LoVo (cell line): ENCODE measurements around the gene GLCE.

Source experiments
- DNase-seq: peaks from one replicate; pipeline ENCODE4 v3.0.0-alpha.2; 2016; ENCODE audit warnings: low spot score

GLCE gene

DNA sequence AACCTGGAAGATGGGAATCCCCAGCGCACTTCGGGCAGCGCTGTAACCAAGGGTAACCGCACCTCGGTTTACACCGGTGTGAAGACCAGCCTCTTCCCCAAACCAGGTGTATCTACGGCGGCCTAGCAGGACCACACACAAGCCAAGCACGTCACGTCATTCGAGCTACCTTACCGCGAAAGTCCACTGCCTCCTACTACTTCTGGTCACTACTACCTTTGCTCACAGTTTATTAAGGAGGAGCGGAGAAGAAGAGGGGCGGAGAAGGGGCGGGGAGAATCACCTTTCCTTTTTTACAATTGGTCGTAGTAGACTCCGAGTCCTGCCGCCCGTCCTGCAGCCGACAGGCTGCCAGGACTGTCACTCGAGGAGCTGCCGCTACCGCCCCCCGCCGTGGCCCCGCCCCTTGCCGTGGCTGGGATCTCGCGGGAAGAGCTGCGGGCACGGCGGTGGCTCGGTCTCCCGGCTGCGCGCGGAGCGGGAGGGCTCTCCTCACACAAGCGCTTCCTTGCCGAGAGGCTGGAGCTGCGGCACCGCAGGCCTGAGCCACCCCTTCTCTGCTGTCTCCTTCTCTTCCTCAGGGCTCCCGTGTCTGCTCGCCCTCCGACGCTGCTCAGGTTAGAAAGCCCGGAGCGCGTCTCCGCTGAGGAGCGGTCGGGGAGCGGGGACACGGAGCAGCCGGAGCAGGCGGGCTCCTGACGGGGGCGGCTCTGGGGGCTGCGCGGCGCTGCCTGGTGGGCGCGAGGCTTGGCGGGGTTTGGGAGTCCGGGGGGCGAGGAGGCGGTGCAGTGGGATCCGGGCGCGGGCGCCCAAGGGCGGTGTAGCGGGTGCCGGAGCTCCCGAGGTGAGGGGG, at the start of gene GLCE:
Gene GLCE, plus strand, starts transcription at position 495 of the 853 bp plus-strand sequence. CDS start 95,172 bp downstream, outside the sequence.
- DNase-seq, result peak; percentile 99

DNA sequence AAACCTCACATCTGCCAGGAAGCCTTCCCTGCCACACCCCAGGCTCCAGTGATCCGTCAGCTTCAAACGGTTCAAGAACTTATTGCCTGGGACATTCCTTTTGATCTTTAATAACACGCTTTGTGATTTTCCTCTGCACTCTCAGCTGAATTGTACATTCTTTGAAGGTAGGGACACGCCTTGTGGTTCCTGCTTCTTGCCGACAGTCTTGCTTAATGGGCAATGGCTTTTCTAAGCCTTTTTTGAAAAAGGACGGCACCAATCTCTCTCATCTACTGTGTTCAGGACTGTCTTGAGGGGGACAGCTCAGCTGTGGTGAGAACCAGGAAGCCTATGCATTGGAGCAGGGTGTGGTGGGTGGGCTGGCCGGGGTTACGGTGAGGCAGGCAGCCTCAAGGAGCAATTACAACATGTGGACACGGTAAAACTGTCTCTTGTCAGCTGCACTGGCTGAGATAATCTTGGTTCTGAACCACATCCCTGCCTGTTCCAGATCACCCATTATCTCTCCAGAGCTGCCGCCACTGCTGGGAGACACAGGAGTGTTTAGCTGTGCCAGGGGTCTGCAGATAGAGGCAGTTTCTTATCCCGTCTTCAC, 46.0 kb upstream of the GLCE start:
- DNase-seq, result peak; percentile 48

GRCh38 chr15:69115031-69115430, 45.4 kb upstream of the GLCE start:
- no peak for DNase-seq

GRCh38 chr15:69116391-69116790, 44.0 kb upstream of the GLCE start:
- no peak for DNase-seq

GRCh38 chr15:69117431-69117871, 43.0 kb upstream of the GLCE start:
- no peak for DNase-seq

- no peak for DNase-seq
These were observed 42.3 kb upstream of the GLCE start for GRCh38 chr15:69118089-69118488.

- DNase-seq, result no peak
These were observed 41.4 kb upstream of the GLCE start for GRCh38 chr15:69119001-69119400.

DNA sequence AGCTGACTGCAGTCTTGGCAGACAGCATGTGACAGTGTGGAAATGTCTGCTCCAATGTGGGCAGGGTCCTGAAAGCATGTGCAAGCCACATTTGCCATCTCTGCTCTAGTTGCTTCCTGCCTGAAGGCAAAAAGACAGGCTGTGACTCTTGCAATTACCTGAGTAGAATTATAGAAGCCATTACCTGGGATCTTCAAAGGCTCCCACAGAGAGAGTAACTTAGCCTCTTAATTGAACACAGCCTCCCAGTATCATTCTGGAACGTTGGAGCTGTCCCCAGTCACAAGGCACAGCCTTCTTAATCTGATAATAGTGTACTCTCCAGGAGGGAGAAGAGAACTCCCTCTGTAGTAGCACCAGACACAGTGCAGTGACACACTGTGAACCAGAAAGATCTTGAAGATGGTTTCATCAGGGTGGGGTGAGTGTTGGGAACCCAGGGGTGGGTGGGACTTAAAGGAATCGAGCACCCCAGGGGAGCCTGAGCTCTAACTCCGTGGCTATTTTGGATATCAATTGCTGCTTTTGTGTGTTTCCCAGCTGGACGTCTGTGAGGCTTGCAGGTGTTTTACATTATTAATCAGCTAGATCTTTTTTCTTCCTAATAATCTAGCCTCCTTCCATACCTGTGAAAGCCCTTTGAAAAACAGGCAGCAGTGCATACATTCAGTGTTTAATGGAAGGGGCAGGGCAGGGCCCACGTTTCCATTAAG, 40.6 kb upstream of the GLCE start:
- DNase-seq, result no peak

DNA sequence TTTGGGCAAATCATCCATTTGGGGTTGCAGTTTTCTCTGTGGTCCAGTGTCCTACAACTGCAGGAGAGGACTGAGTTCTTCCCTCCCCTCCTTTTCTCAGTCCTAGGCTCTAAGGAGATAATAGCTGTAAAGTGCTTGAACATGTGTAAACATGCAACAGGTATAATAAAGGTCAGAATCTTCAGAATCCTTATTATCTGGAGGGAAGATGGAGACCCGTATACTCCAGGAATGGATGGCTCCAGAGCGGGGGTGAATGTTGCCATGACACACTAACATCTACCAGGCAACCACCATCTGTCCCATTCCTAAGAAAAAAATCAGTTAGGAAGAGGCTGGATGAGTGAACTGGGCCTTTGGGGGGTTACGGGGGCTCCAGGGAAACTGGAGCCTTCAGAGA, 39.7 kb upstream of the GLCE start:
- no peak for DNase-seq

GRCh38 chr15:69121198-69121828, 39.1 kb upstream of the GLCE start:
- DNase-seq, result no peak

DNA sequence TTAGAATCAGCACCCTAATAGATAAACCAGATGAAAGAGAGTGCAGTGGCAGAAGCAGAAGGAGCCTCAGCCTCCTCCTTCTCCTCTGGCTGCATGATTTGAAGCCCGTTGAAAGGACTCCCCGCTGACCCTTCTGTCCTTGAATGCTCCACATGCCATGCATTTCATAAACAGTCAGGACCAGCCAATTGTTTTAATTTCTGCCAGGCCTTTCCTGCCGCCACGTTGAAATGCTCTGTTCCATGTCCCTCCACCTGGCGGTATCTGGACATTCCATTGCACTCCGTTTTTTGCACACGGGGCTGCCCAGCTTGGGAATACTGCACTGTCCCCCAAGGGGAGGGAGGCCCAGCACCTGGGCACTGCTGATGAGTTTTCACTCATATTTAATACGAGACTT, 35.2 kb upstream of the GLCE start:
- no peak for DNase-seq

GRCh38 chr15:69126054-69126469, 34.4 kb upstream of the GLCE start:
- peak; percentile 15 for DNase-seq

GRCh38 chr15:69127306-69127705, 33.1 kb upstream of the GLCE start:
- no peak for DNase-seq

DNA sequence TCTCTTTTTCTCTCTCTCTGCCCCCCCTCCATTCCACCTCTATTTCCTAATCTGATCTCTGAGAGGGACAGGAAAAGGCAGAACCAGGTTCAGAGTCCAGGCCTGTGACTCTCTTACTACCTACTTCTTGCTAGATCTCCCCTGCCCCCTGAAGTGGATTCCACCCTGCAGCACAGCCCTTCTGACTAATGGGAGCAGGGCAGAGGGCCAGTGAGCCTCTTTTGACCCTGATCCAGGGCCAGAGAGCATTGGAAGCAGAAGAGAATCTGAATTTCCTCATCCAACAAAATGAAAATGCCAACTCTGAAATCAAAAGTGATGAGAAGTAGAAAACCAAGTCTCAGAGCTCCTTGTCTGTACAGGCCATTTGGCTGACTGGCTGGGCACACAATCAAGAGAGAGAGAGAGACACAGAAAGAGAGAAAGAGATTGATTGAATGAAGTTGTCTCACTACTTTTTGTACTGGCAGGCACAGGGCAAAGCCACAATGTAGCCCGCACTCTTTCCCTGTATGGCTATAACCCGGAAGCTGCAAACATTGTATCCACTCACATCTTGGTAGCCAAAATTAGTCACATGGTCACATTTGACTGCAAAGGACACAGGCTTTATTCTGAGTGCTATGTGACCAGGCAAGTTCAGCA, 31.6 kb upstream of the GLCE start:
- DNase-seq, result no peak

DNA sequence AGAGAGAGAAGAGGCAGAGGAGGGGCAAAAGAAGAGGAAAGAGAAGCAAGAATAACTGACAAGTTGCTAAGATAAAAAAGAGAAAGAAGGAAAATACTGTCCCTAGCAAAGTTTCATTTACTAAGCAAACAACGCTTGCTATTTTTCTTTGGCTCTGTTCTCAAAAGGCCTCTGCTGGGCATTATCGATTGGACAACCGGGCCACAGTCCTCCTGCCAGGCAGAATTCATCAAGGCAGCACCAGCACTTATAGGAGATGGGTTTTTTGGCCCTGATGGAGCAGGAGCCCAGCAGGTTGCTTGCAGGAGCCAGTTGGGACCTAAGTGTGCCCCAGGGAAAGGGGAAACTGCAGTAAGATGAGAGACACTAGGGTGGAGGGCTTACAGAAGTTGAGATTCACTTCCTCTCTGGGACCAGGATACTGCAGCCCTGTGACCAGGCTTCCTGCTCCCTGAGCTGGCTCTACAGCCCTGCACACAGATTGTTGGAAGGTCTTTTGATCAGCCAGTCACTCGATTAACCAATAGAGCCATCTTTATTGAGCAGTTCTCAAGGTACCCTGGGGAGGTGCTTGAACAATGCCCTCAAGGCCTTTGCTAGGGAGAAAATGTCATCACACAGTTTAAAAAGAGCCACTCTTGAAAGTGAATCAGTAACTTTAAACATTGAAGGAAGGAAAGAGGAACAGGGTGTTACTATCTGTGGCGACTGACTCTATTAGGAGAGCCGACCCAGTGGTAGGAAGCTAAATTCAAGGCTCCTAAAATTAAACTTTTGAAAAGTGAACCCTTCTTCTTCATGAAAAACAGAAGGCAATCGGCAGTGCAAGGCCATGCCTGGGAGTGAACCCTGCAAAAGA, 28.8 kb upstream of the GLCE start:
- DNase-seq, result no peak

- no peak for DNase-seq
These were observed 28.0 kb upstream of the GLCE start for GRCh38 chr15:69132430-69132829.

GRCh38 chr15:69132977-69133861, 27.2 kb upstream of the GLCE start:
- DNase-seq, result no peak

DNA sequence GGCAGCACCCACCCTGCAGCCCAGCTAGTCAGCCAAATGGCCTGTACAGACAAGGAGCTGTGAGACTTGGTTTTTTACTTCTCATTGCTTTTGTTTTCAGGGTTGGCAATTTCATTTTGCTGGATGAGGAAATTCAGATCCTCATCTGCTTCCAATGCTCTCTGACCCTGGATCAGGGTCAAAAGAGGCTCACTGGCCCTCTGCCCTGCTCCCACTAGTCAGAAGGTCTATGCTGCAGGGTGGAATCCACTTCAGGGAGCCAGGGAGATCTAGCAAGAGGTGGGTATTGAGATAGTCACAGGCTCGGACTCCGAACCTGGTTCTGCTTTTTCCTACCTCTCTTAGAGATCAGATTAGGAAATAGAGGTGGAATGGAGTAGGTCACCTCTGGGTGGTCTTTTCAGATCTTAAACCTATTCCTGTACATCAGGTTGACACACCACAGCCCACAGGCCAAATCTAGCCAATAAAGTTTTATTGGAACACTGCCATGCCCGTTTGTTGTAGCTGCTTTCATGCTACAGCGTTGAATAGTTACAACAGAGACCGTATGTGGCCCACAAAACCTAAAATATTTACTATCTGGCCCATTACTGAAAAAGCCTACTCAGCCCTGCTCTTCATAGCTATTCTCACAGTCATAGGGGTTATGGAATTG, 26.4 kb upstream of the GLCE start:
- no peak for DNase-seq

- no peak for DNase-seq
These were observed 25.6 kb upstream of the GLCE start for GRCh38 chr15:69134791-69135190.
